Endothelial cell of umbilical vein (primary cell): ENCODE results near the gene NKX1-2. TPM values are rescaled to one million over a fixed set of nuclear protein-coding genes. Genes with fewer than 3 reads are reported as not detected.

ENCODE experiments used
- BruUV-seq: library from RNA; stranded (reverse); fragments of 400-500 nt; replicated peaks from 2 replicates; lab custom pipeline; 2021; lab: Mats Ljungman, UMichigan
- CTCF ChIA-PET: fragments of 300-600, 350-600 bp; sonication (Branson Sonifier 250); formaldehyde crosslinking; loops from one replicate; lab custom pipeline; 2021; ENCODE audit warnings: antibody characterized with exemption, inconsistent platforms; lab: Charles Lee
- POLR2A ChIA-PET: fragments of 300-600, 350-600 bp; sonication (Branson Sonifier 250); formaldehyde crosslinking; loops from one replicate; lab custom pipeline; 2021; ENCODE audit warnings: antibody characterized with exemption, inconsistent platforms; lab: Charles Lee
- DNase-seq: peaks from one replicate; pipeline ENCODE4 v3.0.0-alpha.2; 2011; ENCODE audit warnings: low read depth, low spot score
- FAIRE-seq: peaks from 2 replicates; lab custom pipeline; 2011; peaks lifted over from hg19 to GRCh38; lab: Jason Lieb, UNC
- H2AFZ ChIP-seq: 2 replicates; pipeline ENCODE4 v1.6.0; 2012; ENCODE audit warnings: low read depth, low read length, control low read depth, inconsistent platforms
- H3K27ac ChIP-seq: 2 replicates; pipeline ENCODE4 v1.5.1; 2011; ENCODE audit warnings: low read depth, mild to moderate bottlenecking, control low read depth, low read length, moderate library complexity; ENCODE audit not compliant: insufficient read depth
- H3K27me3 ChIP-seq, 2 experiments: 2 replicates each; pipeline versions ENCODE4 v1.6.0 to v1.6.1; 2011; ENCODE audit warnings: low read length in 2 of 2, mixed read lengths in 1 of 2; ENCODE audit not compliant: control insufficient read depth in 2 of 2, insufficient read depth in 2 of 2
- H3K36me3 ChIP-seq, 2 experiments: 2 replicates in 1 of 2; 3 replicates in 1 of 2; pipeline ENCODE4 v1.5.1; 2011; ENCODE audit warnings: low read length in 2 of 2, mild to moderate bottlenecking in 1 of 2, moderate library complexity in 1 of 2; ENCODE audit not compliant: control insufficient read depth in 2 of 2, insufficient read depth in 2 of 2; ENCODE audit errors: extremely low read depth in 1 of 2
- H3K4me1 ChIP-seq: 3 replicates; pipeline ENCODE4 v1.5.1; 2011; ENCODE audit warnings: mild to moderate bottlenecking, low read length; ENCODE audit not compliant: control insufficient read depth, insufficient read depth; ENCODE audit errors: extremely low read depth
- H3K4me2 ChIP-seq: 2 replicates; pipeline ENCODE4 v1.6.1; 2011; ENCODE audit warnings: low read length, control low read depth, mixed read lengths; ENCODE audit not compliant: insufficient read depth
- H3K4me3 ChIP-seq, 3 experiments: fragments of 200-600 bp in 1 of 3; sonication (generic), shearing (Covaris generic) in 1 of 3; replicated peaks in 1 of 3; 2 replicates each; pipeline ENCODE4 v1.5.1; 2011 to 2016; ENCODE audit warnings: control low read depth in 3 of 3, low read length in 3 of 3, mild to moderate bottlenecking in 2 of 3, inconsistent platforms in 1 of 3, low read depth in 1 of 3, moderate library complexity in 1 of 3; ENCODE audit not compliant: insufficient read depth in 1 of 3
- H3K79me2 ChIP-seq: 2 replicates; pipeline ENCODE4 v1.6.0; 2012; ENCODE audit warnings: low read length, inconsistent platforms; ENCODE audit not compliant: control insufficient read depth, insufficient read depth
- H3K9ac ChIP-seq: replicated peaks from 2 replicates; pipeline ENCODE3; 2011; ENCODE audit warnings: low read length, control low read depth; ENCODE audit not compliant: insufficient read depth; ENCODE audit errors: extremely low read depth
- H3K9me1 ChIP-seq: replicated peaks from 3 replicates; pipeline ENCODE4 v1.6.0; 2011; ENCODE audit warnings: mild to moderate bottlenecking, low read length; ENCODE audit not compliant: control insufficient read depth, insufficient read depth; ENCODE audit errors: extremely low read depth
- H3K9me3 ChIP-seq: replicated peaks from 2 replicates; pipeline ENCODE4 v1.5.1; 2012; ENCODE audit warnings: low read length, inconsistent platforms; ENCODE audit not compliant: control insufficient read depth, insufficient read depth
- H4K20me1 ChIP-seq: replicated peaks from 2 replicates; pipeline ENCODE3; 2011; ENCODE audit warnings: mild to moderate bottlenecking, low read length; ENCODE audit not compliant: control insufficient read depth, insufficient read depth; ENCODE audit errors: extremely low read depth
- CTCF ChIP-seq, 2 donors: IDR thresholded peaks; 1 replicate in 1 of 2; 2 replicates in 1 of 2; pipeline ENCODE4 v1.5.1; 2011; ENCODE audit warnings: low read length in 2 of 2, mild to moderate bottlenecking in 2 of 2, moderate library complexity in 2 of 2, control low read depth in 1 of 2, inconsistent platforms in 1 of 2, low read depth in 1 of 2; ENCODE audit not compliant: insufficient read depth in 1 of 2; ENCODE audit errors: extremely low read depth in 1 of 2
- EZH2 ChIP-seq: IDR thresholded peaks from 2 replicates; pipeline ENCODE4 v1.6.1; 2012; ENCODE audit warnings: borderline replicate concordance, low read depth, mild to moderate bottlenecking, moderate library complexity, low read length, inconsistent platforms; ENCODE audit not compliant: severe bottlenecking
- FOS ChIP-seq: IDR thresholded peaks from 2 replicates; pipeline ENCODE4 v1.6.1; 2011; ENCODE audit warnings: mild to moderate bottlenecking, low read length, moderate library complexity, borderline replicate concordance; ENCODE audit not compliant: insufficient read depth
- GATA2 ChIP-seq: IDR thresholded peaks from 2 replicates; pipeline ENCODE4 v1.7.0; 2011; ENCODE audit warnings: low read depth, mild to moderate bottlenecking, moderate library complexity, mixed read lengths, low read length; ENCODE audit not compliant: insufficient read length, insufficient read depth
- JUN ChIP-seq: IDR thresholded peaks from 2 replicates; pipeline ENCODE4 v1.6.1; 2011; ENCODE audit warnings: borderline replicate concordance, low read depth; ENCODE audit not compliant: insufficient read length, insufficient read depth
- MYC ChIP-seq: IDR thresholded peaks from one replicate; pipeline ENCODE4 v1.6.1; 2011; ENCODE audit warnings: mild to moderate bottlenecking, low read depth, low read length
- POLR2A ChIP-seq: IDR thresholded peaks from 2 replicates; pipeline ENCODE4 v1.6.1; 2012; ENCODE audit warnings: low read depth, mild to moderate bottlenecking, control low read depth, low read length
- POLR2AphosphoS5 ChIP-seq: IDR thresholded peaks from 2 replicates; pipeline ENCODE4 v1.6.1; 2012; ENCODE audit warnings: low read depth, mild to moderate bottlenecking, control low read depth, low read length, moderate library complexity; ENCODE audit not compliant: insufficient read depth
- dilution Hi-C: fragments of 300-500 bp; cut with MboI; formaldehyde crosslinking; loops from one replicate; pipeline ENCODE4 v1.15.0; 2019; ENCODE audit warnings: low sequenced_read_pairs; ENCODE audit not compliant: extremely low pct_ligation_motif_present
- intact Hi-C: fragments of 100-400 bp; cut with micrococcal nuclease; formaldehyde crosslinking; loops from one replicate; pipeline ENCODE4 v1.10.0; 2022
- polyA plus RNA-seq, 4 experiments: library from polyadenylated mRNA; depleted of rRNA in 3 of 4; stranded (reverse) in 3 of 4; unstranded in 1 of 4; fragments of >200 nt; gene quantifications; 2 replicates each; pipeline versions ENCODE4 v1.2.1 to v1.2.3, GENCODE V29; 2011 to 2012; ENCODE audit warnings: missing spikeins in 1 of 4
- total RNA-seq: library from RNA; stranded (reverse); gene quantifications from 2 replicates; pipeline ENCODE4 v1.2.3, GENCODE V29; 2021
- TF ChIP-seq, protein P1 (sequence below): IDR thresholded peaks from 2 replicates; pipeline ENCODE4 v1.6.1; 2011; ENCODE audit not compliant: insufficient read depth, insufficient read length

The NKX1-2 gene
- total and polyA plus RNA-seq, 2 donors (not counting 3 experiments of a cell fraction or from before 2014, with no cell fraction given), result not detected

GRCh38 chr10:124420254-124420653, 29.6 kb downstream of the NKX1-2 start:
- no peak overlapping the region for H2AFZ ChIP-seq
- intact Hi-C loops (no loop called here), dilution Hi-C loops (no loop called here)
- no peaks in the 10 kb centered on the region for H3K36me3 ChIP-seq
- no TSS peak for BruUV-seq
- no peaks in the 10 kb centered on the region for H3K9me1 ChIP-seq
- peaks cover 0 to 6% of the 10 kb centered on the region in 2 experiments for H3K27me3 ChIP-seq
- no peak overlapping the region for H3K4me3 ChIP-seq
- no peak overlapping the region for H3K4me2 ChIP-seq
- POLR2A ChIA-PET, result no interaction called here
- H3K9me3 ChIP-seq, result no peaks in the 10 kb centered on the region
- H3K27ac ChIP-seq, result no peak overlapping the region
- no peak for FAIRE-seq
- H4K20me1 ChIP-seq, result no peaks in the 10 kb centered on the region
- CTCF ChIA-PET, result interaction anchor here (0.6 kb wide), 1 partner anchor 31 kb away, joined by 5 read pairs; no protein-coding TSS in a partner anchor
- H3K4me1 ChIP-seq, result peaks cover 2% of the 10 kb centered on the region
- TF ChIP-seq FOS, result no peak
- TF ChIP-seq MYC, result no peak
- no peak for TF ChIP-seq POLR2AphosphoS5
- no peak for TF ChIP-seq JUN
- TF ChIP-seq GATA2, result no peak
- TF ChIP-seq, protein P1, sequence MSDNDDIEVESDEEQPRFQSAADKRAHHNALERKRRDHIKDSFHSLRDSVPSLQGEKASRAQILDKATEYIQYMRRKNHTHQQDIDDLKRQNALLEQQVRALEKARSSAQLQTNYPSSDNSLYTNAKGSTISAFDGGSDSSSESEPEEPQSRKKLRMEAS, result no peak
- TF ChIP-seq POLR2A, result no peak
- TF ChIP-seq EZH2, result no peak
- TF ChIP-seq CTCF (IDR thresholded peaks at IDR 0.05; ENCODE audit: extremely low read depth in 1 of 2, insufficient read depth in 1 of 2, low read depth in 1 of 2, low read length in 2 of 2), result no peak
- DNase-seq, result no peak
- H3K9ac ChIP-seq, result no peak overlapping the region
- peaks cover 24% of the 10 kb centered on the region for H3K79me2 ChIP-seq
